Lower leg skin (tissue), 3 donors: ENCODE results near the gene CEP128.

Experiments
- CTCF ChIP-seq, 3 donors: fragments of 450-650 bp; IDR thresholded peaks; one replicate each; pipeline ENCODE4 v1.5.1; 2016; ENCODE audit warnings: antibody characterized with exemption in 3 of 3, mild to moderate bottlenecking in 3 of 3, moderate library complexity in 2 of 3
- POLR2A ChIP-seq, 2 donors: fragments of 450-650 bp; IDR thresholded peaks; one replicate each; pipeline ENCODE4 v1.6.1; 2016 to 2017; ENCODE audit warnings: antibody characterized with exemption in 2 of 2, mild to moderate bottlenecking in 1 of 2, moderate library complexity in 1 of 2

GRCh38 chr14:80713076-80713850 lies 228.3 kb downstream of the CEP128 start:
- TF ChIP-seq CTCF (IDR thresholded peaks at IDR 0.05) (no peak), POLR2A (IDR thresholded peaks at IDR 0.05) (no peak)
